ENCODE measurements around the gene IQCH. TPM values are rescaled to one million over a fixed set of nuclear protein-coding genes. Genes with fewer than 3 reads are reported as not detected.

The IQCH gene
- polyA plus RNA-seq, 3 donors = 6.9 to 10.1 (median 7.6) TPM

GRCh38 chr15:67520321-67521028 is 265.9 kb downstream of the IQCH start:
- DNase-seq (ENCODE audit: low read depth in 3 of 3, low spot score in 2 of 3) = peak in 2 of 3 donors; percentile 18 to 50

GRCh38 chr15:67521029-67521782 is 266.6 kb downstream of the IQCH start, which contains the start of gene C15orf61:
C15orf61 (plus strand) TSS chr15:67521131; CDS start chr15:67521249, 118 bp downstream.
- DNase-seq (ENCODE audit: low read depth in 3 of 3, low spot score in 2 of 3) = peak; percentile 52 to 81 (median 70)

GRCh38 chr15:67521783-67522568 is 267.4 kb downstream of the IQCH start:
- no peak for DNase-seq (ENCODE audit: low read depth in 3 of 3, low spot score in 2 of 3)

- DNase-seq (ENCODE audit: low read depth in 3 of 3, low spot score in 2 of 3) = no peak
Observed at GRCh38 chr15:67523330-67523729, 268.7 kb downstream of the IQCH start.

GRCh38 chr15:67524235-67524634 is 269.6 kb downstream of the IQCH start:
- no peak for DNase-seq (ENCODE audit: low read depth in 3 of 3, low spot score in 2 of 3)

- no peak for DNase-seq (ENCODE audit: low read depth in 3 of 3, low spot score in 2 of 3)
Observed at GRCh38 chr15:67528513-67528912, 273.9 kb downstream of the IQCH start.

- DNase-seq (ENCODE audit: low read depth in 3 of 3, low spot score in 2 of 3) = no peak
Observed at GRCh38 chr15:67531379-67531914, 276.9 kb downstream of the IQCH start.

GRCh38 chr15:67533873-67534272 is 279.3 kb downstream of the IQCH start:
- DNase-seq (ENCODE audit: low read depth in 3 of 3, low spot score in 2 of 3) = no peak

GRCh38 chr15:67534360-67534759 is 279.8 kb downstream of the IQCH start:
- DNase-seq (ENCODE audit: low read depth in 3 of 3, low spot score in 2 of 3) = no peak

- no peak for DNase-seq (ENCODE audit: low read depth in 3 of 3, low spot score in 2 of 3)
Observed at GRCh38 chr15:67537771-67538170, 283.2 kb downstream of the IQCH start.

GRCh38 chr15:67542420-67543347 is 288.1 kb downstream of the IQCH start, which contains the start of gene MAP2K5:
MAP2K5 (plus strand) TSS chr15:67542703; CDS start chr15:67543336, 633 bp downstream.
- peak in 2 of 3 donors; percentile 40 to 58 for DNase-seq (ENCODE audit: low read depth in 3 of 3, low spot score in 2 of 3)

GRCh38 chr15:67543348-67543718 is 288.7 kb downstream of the IQCH start:
- peak in 1 of 3 donors; percentile 41 for DNase-seq (ENCODE audit: low read depth in 3 of 3, low spot score in 2 of 3)

- no peak for DNase-seq (ENCODE audit: low read depth in 3 of 3, low spot score in 2 of 3)
Observed at GRCh38 chr15:67544475-67544874, 289.9 kb downstream of the IQCH start.

- DNase-seq (ENCODE audit: low read depth in 3 of 3, low spot score in 2 of 3) = no peak
Observed at GRCh38 chr15:67545864-67546263, 291.3 kb downstream of the IQCH start.

GRCh38 chr15:67547064-67547463 is 292.5 kb downstream of the IQCH start:
- no peak for DNase-seq (ENCODE audit: low read depth in 3 of 3, low spot score in 2 of 3)

- DNase-seq (ENCODE audit: low read depth in 3 of 3, low spot score in 2 of 3) = no peak
Observed at GRCh38 chr15:67547836-67548235, 293.2 kb downstream of the IQCH start.

GRCh38 chr15:67548236-67548852 is 293.8 kb downstream of the IQCH start:
- no peak for DNase-seq (ENCODE audit: low read depth in 3 of 3, low spot score in 2 of 3)

GRCh38 chr15:67548862-67549651 is 294.5 kb downstream of the IQCH start:
- DNase-seq (ENCODE audit: low read depth in 3 of 3, low spot score in 2 of 3) = no peak

Data from right renal cortex interstitium (tissue), 3 donors.